PC-9 (cell line): Measurements from ENCODE around the gene C2orf68.

Experiments
- CTCF ChIP-seq: fragments of 200-600 bp; sonication (generic); conservative IDR thresholded peaks from 2 replicates; pipeline ENCODE4 v1.6.1; 2017; ENCODE audit warnings: mixed run types, antibody characterized with exemption, mild to moderate bottlenecking, moderate library complexity
- EZH2 ChIP-seq: fragments of 200-600 bp; sonication (generic); IDR thresholded peaks from 2 replicates; pipeline ENCODE4 v1.8.0; 2017; ENCODE audit warnings: antibody characterized with exemption, low read depth

GRCh38 chr2:85655961-85656417 lies 44.1 kb upstream of the C2orf68 start:
- TF ChIP-seq CTCF (no peak), EZH2 (no peak)
